HCT116 (cell line): Measurements from ENCODE around the gene RPL12. TPM values are rescaled to one million over a fixed set of nuclear protein-coding genes. Genes with fewer than 3 reads are reported as not detected.

ENCODE experiments used
- ATAC-seq: fragments of 200-7000 bp; cut with Tn5 transposase; 2 replicates; pipeline ENCODE4 v1.9.1; 2020; ENCODE audit warnings: mild to moderate bottlenecking, moderate library complexity
- BruUV-seq: library from RNA; stranded (reverse); fragments of 400-500 nt; replicated peaks from 2 replicates; lab custom pipeline; 2021; lab: Mats Ljungman, UMichigan
- CTCF ChIA-PET: fragments of 300-600 bp; sonication (Branson Sonifier 250); formaldehyde crosslinking; loops from one replicate; lab custom pipeline; 2021; ENCODE audit warnings: antibody characterized with exemption; lab: Charles Lee
- POLR2A ChIA-PET: fragments of 300-600, 350-600 bp; sonication (Branson Sonifier 250); formaldehyde crosslinking; loops from one replicate; lab custom pipeline; 2021; ENCODE audit warnings: antibody characterized with exemption; lab: Charles Lee
- RAD21 ChIA-PET, 2 experiments: fragments of 300-600 bp; sonication (Branson Sonifier 250); formaldehyde crosslinking; loops; one replicate each; lab custom pipeline; 2023; ENCODE audit warnings: low total read pairs in 2 of 2; ENCODE audit not compliant: uncharacterized antibody in 2 of 2, unreplicated experiment in 2 of 2, low non-redundant PET in 1 of 2; lab: Charles Lee
- DNase-seq: peaks from one replicate; pipeline ENCODE4 v3.0.0-alpha.2; 2010; ENCODE audit warnings: low read depth, low spot score
- H2AFZ ChIP-seq: fragments of 200-600 bp; shearing (Covaris generic), sonication (generic); 2 replicates; pipeline ENCODE4 v1.6.1; 2017; ENCODE audit warnings: low read depth, mixed run types, mixed read lengths, antibody characterized with exemption, low read length; ENCODE audit not compliant: poor library complexity, severe bottlenecking
- H3K27ac ChIP-seq: 2 replicates; pipeline ENCODE4 v1.5.1; 2012; ENCODE audit warnings: low read depth, low read length
- H3K27me3 ChIP-seq: fragments of 200-600 bp; sonication (generic); 2 replicates; pipeline ENCODE4 v1.6.1; 2016; ENCODE audit warnings: mixed run types, low read length, mixed read lengths; ENCODE audit not compliant: insufficient read depth
- H3K36me3 ChIP-seq, 2 experiments: fragments of 200-500 bp in 1 of 2; fragments of 200-600 bp in 1 of 2; sonication (Bioruptor generic) in 1 of 2; sonication (generic) in 1 of 2; 2 replicates each; pipeline versions ENCODE4 v1.5.1 to v1.6.1; 2014 to 2016; ENCODE audit warnings: low read length in 2 of 2, inconsistent platforms in 1 of 2, mixed read lengths in 1 of 2, mixed run types in 1 of 2; ENCODE audit not compliant: insufficient read depth in 2 of 2, control insufficient read depth in 1 of 2
- H3K4me1 ChIP-seq, 2 experiments: fragments of 200-600 bp in 1 of 2; sonication (generic) in 1 of 2; 2 replicates each; pipeline versions ENCODE4 v1.5.1 to v1.6.1; 2012 to 2017; ENCODE audit warnings: low read length in 2 of 2, inconsistent platforms in 1 of 2, mild to moderate bottlenecking in 1 of 2, mixed read lengths in 1 of 2, mixed run types in 1 of 2, moderate library complexity in 1 of 2; ENCODE audit not compliant: insufficient read depth in 2 of 2, control insufficient read depth in 1 of 2
- H3K4me2 ChIP-seq: fragments of 200-600 bp; sonication (generic); 2 replicates; pipeline ENCODE4 v1.6.1; 2017; ENCODE audit warnings: mixed run types, low read length, mixed read lengths
- H3K4me3 ChIP-seq, 2 experiments: fragments of 200-600 bp in 1 of 2; sonication (generic) in 1 of 2; replicated peaks in 1 of 2; 2 replicates each; pipeline ENCODE4 v1.5.1; 2011 to 2016; ENCODE audit warnings: low read length in 2 of 2, control low read depth in 1 of 2, low read depth in 1 of 2, mild to moderate bottlenecking in 1 of 2, mixed read lengths in 1 of 2, mixed run types in 1 of 2
- H3K79me2 ChIP-seq: fragments of 200-600 bp; sonication (generic); 2 replicates; pipeline ENCODE4 v1.6.1; 2017; ENCODE audit warnings: mild to moderate bottlenecking, mixed run types, low read length, moderate library complexity, mixed read lengths; ENCODE audit not compliant: insufficient read depth
- H3K9ac ChIP-seq: fragments of 200-600 bp; sonication (generic); 2 replicates; pipeline ENCODE4 v1.6.1; 2016; ENCODE audit warnings: low read length, mixed read lengths
- H3K9me2 ChIP-seq: fragments of 200-600 bp; sonication (generic), shearing (Covaris generic); 2 replicates; pipeline ENCODE4 v1.6.1; 2017; ENCODE audit warnings: mixed run types, mild to moderate bottlenecking, moderate library complexity; ENCODE audit not compliant: insufficient read depth
- H3K9me3 ChIP-seq, 2 experiments: fragments of 200-500 bp in 1 of 2; fragments of 200-600 bp in 1 of 2; sonication (Bioruptor generic) in 1 of 2; sonication (generic) in 1 of 2; 2 replicates each; pipeline ENCODE4 v1.6.1; 2014 to 2017; ENCODE audit warnings: low read length in 2 of 2, mixed read lengths in 2 of 2, inconsistent platforms in 1 of 2, low read depth in 1 of 2, mild to moderate bottlenecking in 1 of 2, mixed run types in 1 of 2, moderate library complexity in 1 of 2; ENCODE audit not compliant: control insufficient read depth in 1 of 2, insufficient read depth in 1 of 2
- H4K20me1 ChIP-seq: fragments of 200-600 bp; sonication (generic), shearing (Covaris generic); 2 replicates; pipeline ENCODE4 v1.6.1; 2017; ENCODE audit warnings: mixed run types, mild to moderate bottlenecking, moderate library complexity; ENCODE audit not compliant: insufficient read depth
- EZH2 ChIP-seq: fragments of 200-600 bp; sonication (generic); IDR thresholded peaks from 2 replicates; pipeline ENCODE4 v1.6.1; 2017; ENCODE audit warnings: antibody characterized with exemption, mixed run types
- MAX ChIP-seq: IDR thresholded peaks from 2 replicates; pipeline ENCODE4 v1.6.1; 2012
- POLR2AphosphoS5 ChIP-seq: IDR thresholded peaks from 2 replicates; pipeline ENCODE4 v1.6.1; 2011; ENCODE audit warnings: mild to moderate bottlenecking, low read depth, low read length, moderate library complexity
- SP1 ChIP-seq: IDR thresholded peaks from 2 replicates; pipeline ENCODE4 v1.6.1; 2012; ENCODE audit warnings: low read depth
- TCF7L2 ChIP-seq: IDR thresholded peaks from 2 replicates; pipeline ENCODE4 v1.7.0; 2011; ENCODE audit warnings: borderline replicate concordance, inconsistent platforms; ENCODE audit not compliant: insufficient read depth, insufficient read length; ENCODE audit errors: extremely low read depth
- YY1 ChIP-seq: IDR thresholded peaks from 2 replicates; pipeline ENCODE4 v1.6.1; 2011; ENCODE audit warnings: low read length, low read depth, moderate library complexity, mild to moderate bottlenecking; ENCODE audit not compliant: insufficient replicate concordance; ENCODE audit errors: extremely low read depth
- intact Hi-C: fragments of 100-400 bp; cut with micrococcal nuclease; formaldehyde crosslinking; loops from 2 replicates; pipeline ENCODE4 v1.10.0; 2022
- total RNA-seq: library from RNA; stranded (reverse); gene quantifications from one replicate; pipeline ENCODE4 v1.2.1, GENCODE V29; 2021; ENCODE audit not compliant: unreplicated experiment
- TF ChIP-seq, protein P1 (sequence below): IDR thresholded peaks from 2 replicates; pipeline ENCODE4 v1.6.1; 2011; ENCODE audit warnings: mild to moderate bottlenecking, low read length, moderate library complexity; ENCODE audit not compliant: insufficient replicate concordance; ENCODE audit errors: extremely low read depth

The RPL12 gene
- total RNA-seq, 1 experiment from 2014 or later, result 2,679 TPM

GRCh38 chr9:127463382-127463781, 12.2 kb upstream of the RPL12 start:
- ChIA-PET CTCF (interaction anchor here (0.7 kb wide), 1 partner anchor 240 kb away, joined by 3 read pairs; no protein-coding TSS in a partner anchor), RAD21 (no interaction called here), POLR2A (interaction anchor here (0.6 kb wide), 1 partner anchor 109 kb away, joined by 3 read pairs; no protein-coding TSS in a partner anchor)
- H3K9me3 ChIP-seq, result no peaks in the 10 kb centered on the region
- TF ChIP-seq YY1 (no peak), SP1 (no peak), EZH2 (no peak), TCF7L2 (no peak), MAX (no peak), POLR2AphosphoS5 (no peak)
- TF ChIP-seq, protein P1, sequence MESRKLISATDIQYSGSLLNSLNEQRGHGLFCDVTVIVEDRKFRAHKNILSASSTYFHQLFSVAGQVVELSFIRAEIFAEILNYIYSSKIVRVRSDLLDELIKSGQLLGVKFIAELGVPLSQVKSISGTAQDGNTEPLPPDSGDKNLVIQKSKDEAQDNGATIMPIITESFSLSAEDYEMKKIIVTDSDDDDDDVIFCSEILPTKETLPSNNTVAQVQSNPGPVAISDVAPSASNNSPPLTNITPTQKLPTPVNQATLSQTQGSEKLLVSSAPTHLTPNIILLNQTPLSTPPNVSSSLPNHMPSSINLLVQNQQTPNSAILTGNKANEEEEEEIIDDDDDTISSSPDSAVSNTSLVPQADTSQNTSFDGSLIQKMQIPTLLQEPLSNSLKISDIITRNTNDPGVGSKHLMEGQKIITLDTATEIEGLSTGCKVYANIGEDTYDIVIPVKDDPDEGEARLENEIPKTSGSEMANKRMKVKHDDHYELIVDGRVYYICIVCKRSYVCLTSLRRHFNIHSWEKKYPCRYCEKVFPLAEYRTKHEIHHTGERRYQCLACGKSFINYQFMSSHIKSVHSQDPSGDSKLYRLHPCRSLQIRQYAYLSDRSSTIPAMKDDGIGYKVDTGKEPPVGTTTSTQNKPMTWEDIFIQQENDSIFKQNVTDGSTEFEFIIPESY, result no peak
- H3K27ac ChIP-seq, result no peak overlapping the region
- H3K4me1 ChIP-seq, result no peaks in the 10 kb centered on the region
- H3K9ac ChIP-seq, result no peak overlapping the region
- H3K4me2 ChIP-seq, result no peak overlapping the region
- peaks cover 12 to 22% of the 10 kb centered on the region in 2 experiments; a peak in 3 of 4 replicates for H3K36me3 ChIP-seq
- H3K27me3 ChIP-seq, result no peaks in the 10 kb centered on the region
- no peak for ATAC-seq
- intact Hi-C loops, result no loop called here
- no peak overlapping the region for H2AFZ ChIP-seq
- no peak overlapping the region for H3K4me3 ChIP-seq
- no peaks in the 10 kb centered on the region for H3K79me2 ChIP-seq
- BruUV-seq, result no TSS peak
- no peak for DNase-seq
- H3K9me2 ChIP-seq, result no peaks in the 10 kb centered on the region
- no peaks in the 10 kb centered on the region for H4K20me1 ChIP-seq
